NOMO-1 treated with DMSO at 0.1 percent for 48 hours (cell line): ENCODE measurements around the gene TAS2R60.
A peak's percentile ranks its signal among the peaks of the same experiment; 100 is the strongest.
"Not testable (repeated sequence)": the region's sequence is repeated elsewhere in the genome, so short reads cannot be mapped to it uniquely, and the experiment has no call there.

ENCODE experiments used
- DNase-seq: peaks from one replicate; lab custom pipeline; 2025; ENCODE audit not compliant: unreplicated experiment; lab: John Stamatoyannopoulos, UW

The TAS2R60 gene

DNA sequence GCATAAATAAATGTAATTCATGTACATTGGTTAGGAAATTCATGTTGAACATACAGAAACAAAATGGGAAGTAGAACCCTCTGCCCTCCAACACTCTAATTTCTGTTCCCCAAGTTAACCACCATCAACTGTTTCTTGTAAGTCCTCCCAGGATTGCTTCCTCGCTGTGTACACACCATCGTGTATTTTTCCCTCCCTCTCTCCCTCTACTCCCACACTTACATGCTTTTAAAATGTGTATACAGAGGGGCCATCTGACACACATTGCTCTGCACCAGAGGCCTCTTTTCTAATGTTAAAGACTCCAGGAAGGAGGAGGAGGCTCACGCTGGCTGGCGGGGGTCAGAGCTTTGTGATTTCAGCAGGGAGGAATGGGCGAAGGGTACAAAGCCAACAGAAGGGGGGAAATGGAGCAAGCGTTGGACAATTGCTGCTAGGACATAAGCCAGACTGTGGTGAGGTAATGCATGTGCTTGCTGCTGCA is 32.7 kb upstream of the TAS2R60 start:
- DNase-seq, result peak; percentile 84

- DNase-seq, result no peak
Observed at GRCh38 chr7:143411976-143412708, 31.1 kb upstream of the TAS2R60 start.

GRCh38 chr7:143413123-143413522 is 30.1 kb upstream of the TAS2R60 start:
- no peak for DNase-seq

DNA sequence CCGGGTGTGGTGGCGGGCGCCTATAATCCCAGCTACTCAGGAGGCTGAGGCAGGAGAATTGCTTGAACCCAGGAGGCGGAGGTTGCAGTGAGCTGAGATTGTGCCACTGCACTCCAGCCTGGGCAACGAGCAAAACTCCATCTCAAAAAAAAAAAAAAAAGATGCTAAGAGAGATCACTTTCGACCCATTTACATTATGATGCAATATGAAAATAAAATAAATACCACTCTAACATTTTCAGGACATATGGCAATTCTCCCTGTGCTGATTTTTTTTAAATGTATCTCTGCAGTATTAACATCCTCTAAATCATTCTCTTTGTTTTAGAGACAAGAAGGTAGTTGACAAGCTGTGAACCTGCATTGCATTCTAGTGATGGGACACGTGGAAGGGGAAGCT is 28.0 kb upstream of the TAS2R60 start:
- DNase-seq, result not testable (repeated sequence)

DNA sequence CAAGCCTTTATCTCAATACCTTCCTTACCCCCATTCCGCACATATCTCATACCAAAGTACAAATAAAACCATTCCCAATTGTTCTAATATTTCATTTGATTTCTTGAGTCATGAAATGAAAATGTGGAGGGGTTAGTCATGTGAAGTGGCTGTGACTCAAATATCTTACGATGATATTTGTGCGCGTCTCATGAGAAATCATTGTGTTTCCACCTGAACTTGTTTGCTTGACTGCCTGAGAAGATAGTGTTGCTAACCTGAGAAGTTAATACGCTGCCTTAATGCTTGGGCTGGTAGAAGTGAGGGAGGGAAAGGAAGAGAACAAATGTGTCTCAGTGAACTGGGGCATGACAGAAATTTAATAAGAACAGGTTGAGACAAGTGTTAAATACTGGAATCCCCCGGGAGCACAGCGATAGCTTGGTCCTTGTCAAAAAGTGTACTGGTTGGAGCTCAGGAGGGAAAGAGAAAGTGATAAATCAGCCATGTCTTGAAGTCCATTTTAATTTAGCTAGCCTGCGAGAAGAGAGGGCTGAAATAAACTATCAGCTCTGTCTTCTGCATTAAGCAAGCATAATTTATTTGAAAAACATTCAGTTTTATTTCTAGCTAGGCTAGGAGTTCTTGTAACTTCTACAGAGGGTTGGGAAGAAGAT is 27.4 kb upstream of the TAS2R60 start:
- DNase-seq, result no peak

- peak; percentile 9 for DNase-seq
Observed at GRCh38 chr7:143416565-143417149, 26.6 kb upstream of the TAS2R60 start.

DNA sequence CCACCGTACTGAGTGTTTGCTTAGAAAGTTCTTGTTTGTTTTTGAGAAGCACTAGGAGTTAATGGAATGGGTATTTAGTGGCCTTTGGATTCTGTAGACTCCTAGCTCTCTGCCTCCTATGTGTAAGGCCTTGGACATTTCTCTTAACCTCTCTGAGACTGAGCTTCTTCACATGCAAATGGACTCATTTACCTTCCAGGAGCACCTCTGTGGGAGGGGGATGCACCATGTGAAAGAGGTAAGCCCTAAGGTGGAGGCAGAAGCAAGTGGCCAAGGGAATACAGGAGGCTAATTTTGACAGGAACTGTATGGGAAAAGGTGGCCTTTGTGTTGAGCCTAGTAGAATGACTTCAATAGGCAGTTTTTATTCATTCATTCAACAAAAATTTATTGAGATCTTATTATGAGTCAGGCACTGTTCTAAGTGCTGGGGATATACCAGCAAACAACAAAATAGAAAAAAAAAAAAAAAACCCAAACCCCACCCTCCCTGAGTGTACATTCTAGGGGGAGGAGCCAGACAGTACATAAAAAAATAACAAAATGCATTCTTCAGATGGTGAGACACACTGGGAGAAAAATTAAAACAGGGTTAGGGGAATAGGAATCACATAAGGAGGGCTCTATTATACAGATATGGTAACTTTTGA is 25.4 kb upstream of the TAS2R60 start:
- no peak for DNase-seq

DNA sequence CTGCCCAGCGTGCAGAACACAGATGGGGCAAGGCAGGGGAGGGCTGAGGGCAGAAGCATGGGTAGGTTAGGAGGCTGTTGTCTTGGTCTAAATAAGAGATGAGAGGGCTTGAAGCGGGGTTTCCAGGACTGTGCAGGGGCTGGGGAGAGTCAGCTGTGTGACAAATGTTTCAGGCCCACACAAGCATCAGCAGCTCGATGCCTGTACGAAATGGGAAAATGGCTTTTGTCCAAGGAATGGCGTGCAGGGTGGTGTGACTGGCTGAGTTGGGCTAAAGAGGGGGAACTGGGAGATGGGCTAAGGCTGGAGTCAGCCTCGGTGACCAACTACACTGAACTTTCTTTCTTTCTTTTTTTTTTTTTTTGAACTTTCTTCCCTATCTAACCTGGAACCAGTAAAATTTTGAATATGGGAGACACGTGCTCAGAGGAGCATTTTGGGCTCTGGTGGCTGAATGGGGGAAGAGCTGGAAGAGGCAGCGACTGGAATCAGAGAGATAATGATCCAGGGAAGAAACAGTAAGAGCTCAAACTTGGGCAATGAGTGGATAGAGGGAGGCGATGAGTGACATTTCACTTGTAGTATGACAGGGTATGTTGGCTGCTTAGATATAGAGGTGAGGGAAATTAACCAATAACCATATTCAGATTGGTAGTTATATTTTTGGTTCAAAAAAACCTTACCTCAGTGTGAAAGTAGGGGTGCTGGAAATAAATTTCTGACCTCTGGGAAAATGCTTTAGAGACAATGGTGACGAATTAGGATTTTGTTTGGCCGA is 24.4 kb upstream of the TAS2R60 start:
- no peak for DNase-seq

DNA sequence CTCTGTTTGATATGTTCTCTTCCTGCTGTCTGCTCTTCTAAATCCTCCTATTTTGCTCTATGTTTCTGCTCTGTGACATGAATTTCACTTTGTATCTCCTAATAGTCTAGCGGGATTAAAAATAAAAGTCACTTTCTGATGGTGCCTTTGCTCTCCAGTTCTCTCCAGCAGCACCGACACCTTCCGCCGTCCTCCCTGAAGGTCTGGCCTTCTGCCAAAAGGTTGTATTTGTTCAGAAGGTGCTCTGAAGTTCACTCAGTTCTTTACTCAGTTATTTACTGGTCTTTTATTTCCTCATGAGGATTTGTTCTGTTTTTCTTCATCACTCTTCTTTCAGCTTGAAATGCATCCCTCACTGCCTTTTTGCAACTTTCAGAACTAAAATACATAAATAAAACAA is 23.4 kb upstream of the TAS2R60 start:
- DNase-seq, result no peak

GRCh38 chr7:143420624-143421023 is 22.6 kb upstream of the TAS2R60 start:
- not testable (repeated sequence) for DNase-seq

- no peak for DNase-seq
Observed at GRCh38 chr7:143422033-143422432, 21.2 kb upstream of the TAS2R60 start.

DNA sequence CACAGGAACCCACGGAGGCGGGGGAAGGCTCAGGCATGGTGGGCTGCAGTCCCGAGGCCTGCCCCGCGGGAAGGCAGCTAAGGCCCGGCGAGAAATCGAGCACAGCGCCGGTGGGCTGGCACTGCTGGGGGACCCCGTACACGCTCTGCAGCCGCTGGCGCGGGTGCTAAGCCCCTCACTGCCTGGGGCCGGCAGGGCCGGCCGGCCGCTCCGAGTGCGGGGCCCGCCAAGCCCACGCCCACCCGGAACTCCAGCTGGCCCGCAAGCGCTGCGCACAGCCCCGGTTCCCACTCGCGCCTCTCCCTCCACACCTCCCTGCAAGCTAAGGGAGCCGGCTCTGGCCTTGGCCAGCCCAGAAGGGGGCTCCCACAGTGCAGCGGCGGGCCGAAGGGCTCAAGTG is 18.8 kb upstream of the TAS2R60 start:
- DNase-seq, result not testable (repeated sequence)

GRCh38 chr7:143426479-143427142 is 16.6 kb upstream of the TAS2R60 start:
- no peak for DNase-seq

GRCh38 chr7:143429770-143430698 is 13.2 kb upstream of the TAS2R60 start:
- peak; percentile 25 for DNase-seq

GRCh38 chr7:143431109-143431508 is 12.1 kb upstream of the TAS2R60 start:
- no peak for DNase-seq

DNA sequence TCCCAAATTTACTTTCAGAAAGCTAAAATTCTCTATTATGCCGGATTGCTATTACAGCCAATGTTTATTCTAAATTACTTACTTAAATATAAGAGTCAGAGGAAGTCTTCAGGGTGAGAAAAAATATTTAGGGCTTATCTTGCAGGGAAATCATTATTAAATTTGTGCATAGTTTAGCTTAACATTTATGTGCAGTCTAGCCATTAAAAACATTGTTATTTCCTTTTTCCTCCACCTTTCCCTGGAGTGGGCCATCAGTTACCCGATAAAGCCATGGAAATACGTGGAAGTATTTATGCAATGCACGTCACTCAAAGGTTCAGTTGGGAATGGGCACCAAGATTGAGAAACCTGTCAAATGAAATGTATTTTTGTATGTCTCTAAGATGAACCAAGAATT is 9.5 kb upstream of the TAS2R60 start:
- no peak for DNase-seq

- no peak for DNase-seq
Observed at GRCh38 chr7:143434660-143435059, 8.6 kb upstream of the TAS2R60 start.

DNA sequence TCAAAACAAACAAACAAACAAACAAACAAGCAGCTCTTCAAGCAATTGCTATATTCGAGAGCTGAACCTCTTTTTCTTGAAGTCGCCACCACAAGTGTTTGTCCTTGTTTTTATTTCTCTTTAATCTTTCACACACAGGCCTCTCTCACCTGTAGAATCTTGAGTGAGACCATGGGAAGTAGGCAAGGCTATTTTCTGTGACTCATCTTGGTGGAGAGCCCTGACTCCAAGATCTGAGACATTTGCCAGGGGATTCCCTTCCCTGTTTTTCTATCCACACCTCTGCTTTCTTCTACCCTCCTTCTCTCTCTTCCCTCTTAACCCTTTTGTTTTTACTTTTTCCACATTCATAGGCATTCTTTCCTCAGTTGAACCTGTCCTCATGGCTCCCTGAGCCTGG is 8.0 kb upstream of the TAS2R60 start:
- no peak for DNase-seq

DNA sequence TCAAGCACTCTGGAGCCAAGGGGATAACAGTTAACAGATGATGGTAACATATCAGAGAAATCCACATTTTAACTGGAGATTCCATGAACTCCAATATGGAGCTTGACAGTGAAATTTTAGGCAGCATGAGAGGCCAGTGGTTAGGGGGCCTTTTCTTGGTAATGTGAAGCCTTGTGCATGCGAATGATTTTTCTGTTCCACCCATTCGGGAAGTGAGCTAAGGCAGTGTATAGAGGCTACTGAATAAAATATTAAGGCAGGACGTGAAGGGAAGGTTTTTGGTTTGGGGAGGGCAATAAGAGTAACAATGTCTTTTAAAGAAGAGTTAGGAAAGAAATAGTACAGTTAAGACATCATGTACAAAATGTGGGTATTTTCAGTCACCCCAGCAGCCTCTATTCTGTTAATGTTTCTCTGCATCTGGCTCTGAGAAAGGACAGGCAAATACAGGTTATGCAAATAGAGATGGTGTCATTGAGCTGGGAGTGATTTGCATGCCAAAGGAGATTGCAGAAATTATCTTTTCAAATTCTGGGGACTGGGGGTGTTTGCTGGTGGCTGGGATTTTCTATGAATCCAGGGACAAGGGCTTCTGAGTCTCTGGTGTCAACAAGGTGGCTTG is 6.8 kb upstream of the TAS2R60 start:
- no peak for DNase-seq
